BLaER1 (cell line): ENCODE measurements around the gene PRR32.

Experiments used
- H3K27ac ChIP-seq: shearing (Covaris generic); formaldehyde crosslinking; 2 replicates; pipeline ENCODE4 v1.8.1; 2022
- H3K27me3 ChIP-seq: shearing (Covaris generic); formaldehyde crosslinking; 2 replicates; pipeline ENCODE4 v1.8.1; 2022
- H3K36me3 ChIP-seq: shearing (Covaris generic); formaldehyde crosslinking; 2 replicates; pipeline ENCODE4 v1.8.1; 2022
- H3K4me1 ChIP-seq: shearing (Covaris generic); formaldehyde crosslinking; 2 replicates; pipeline ENCODE4 v1.8.1; 2022
- H3K4me2 ChIP-seq: shearing (Covaris generic); formaldehyde crosslinking; 2 replicates; pipeline ENCODE4 v1.8.1; 2022
- H3K4me3 ChIP-seq: shearing (Covaris generic); formaldehyde crosslinking; 2 replicates; pipeline ENCODE4 v1.8.1; 2022
- H3K9ac ChIP-seq: shearing (Covaris generic); formaldehyde crosslinking; 2 replicates; pipeline ENCODE4 v1.8.1; 2022
- H3K9me3 ChIP-seq: shearing (Covaris generic); formaldehyde crosslinking; 2 replicates; pipeline ENCODE4 v1.8.1; 2022
- H4K20me1 ChIP-seq: shearing (Covaris generic); formaldehyde crosslinking; 2 replicates; pipeline ENCODE4 v1.8.1; 2022
- Cebpa-rat ChIP-seq: shearing (Covaris generic); IDR thresholded peaks from 2 replicates; pipeline ENCODE4 v1.8.1; 2022

PRR32 gene

GRCh38 chrX:126836186-126836585, 16.7 kb downstream of the PRR32 start:
- Histone ChIP-seq H3K4me3 (no peak overlapping the region), H3K9ac (no peak overlapping the region), H3K4me2 (no peak overlapping the region), H3K9me3 (no peaks in the 10 kb centered on the region), H4K20me1 (no peaks in the 10 kb centered on the region), H3K27me3 (peaks cover 63% of the 10 kb centered on the region), H3K27ac (no peak overlapping the region), H3K4me1 (no peaks in the 10 kb centered on the region), H3K36me3 (no peaks in the 10 kb centered on the region)
- TF ChIP-seq Cebpa-rat = no peak

DNA sequence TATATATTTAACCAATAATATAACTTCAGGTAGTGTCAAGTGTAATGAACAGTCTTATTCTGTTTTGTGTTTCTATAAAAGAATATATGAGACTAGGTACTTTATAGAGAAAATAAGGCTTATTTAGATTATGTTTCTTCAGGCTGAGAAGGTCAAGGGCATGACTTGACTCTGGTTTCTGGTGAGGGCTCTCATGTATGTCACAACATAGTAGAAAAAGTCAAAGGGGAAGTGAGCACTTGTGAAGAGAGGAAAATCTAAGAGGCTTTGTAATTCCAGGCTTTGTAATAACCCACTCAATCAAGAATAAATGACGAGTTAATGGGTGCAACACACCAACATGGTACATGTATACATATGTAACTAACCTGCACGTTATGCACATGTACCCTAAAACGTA, 27.6 kb downstream of the PRR32 start:
- Histone ChIP-seq H3K4me2 (no peak overlapping the region), H3K9ac (no peak overlapping the region), H3K4me3 (no peak overlapping the region), H3K9me3 (no peaks in the 10 kb centered on the region), H4K20me1 (no peaks in the 10 kb centered on the region), H3K36me3 (no peaks in the 10 kb centered on the region), H3K27me3 (peaks cover 26% of the 10 kb centered on the region), H3K4me1 (no peaks in the 10 kb centered on the region), H3K27ac (no peak overlapping the region)
- no peak for TF ChIP-seq Cebpa-rat

- H3K27me3 ChIP-seq = peaks cover 24% of the 10 kb centered on the region
- H3K4me1 ChIP-seq = no peaks in the 10 kb centered on the region
- no peak overlapping the region for H3K4me3 ChIP-seq
- H3K36me3 ChIP-seq = no peaks in the 10 kb centered on the region
- no peaks in the 10 kb centered on the region for H4K20me1 ChIP-seq
- no peak overlapping the region for H3K27ac ChIP-seq
- no peak overlapping the region for H3K4me2 ChIP-seq
- no peak overlapping the region for H3K9ac ChIP-seq
- TF ChIP-seq Cebpa-rat = no peak
- no peaks in the 10 kb centered on the region; the same call in 1 of the 2 replicates for H3K9me3 ChIP-seq
Measured at GRCh38 chrX:126855839-126856524, 36.5 kb downstream of the PRR32 start.
